Prostate gland (tissue), 2 donors: ENCODE results near the gene HOXD13. TPM values are rescaled to one million over a fixed set of nuclear protein-coding genes. Genes with fewer than 3 reads are reported as not detected.

ENCODE experiments used
- DNase-seq: peaks from one replicate; pipeline ENCODE4 v3.0.0-alpha.2; 2019; ENCODE audit warnings: low spot score
- H3K27ac ChIP-seq, 2 donors: fragments of 200-600 bp; sonication (generic); 2 replicates each; pipeline ENCODE4 v1.5.1; 2017 to 2019
- H3K27me3 ChIP-seq: fragments of 200-600 bp; sonication (generic); replicated peaks from 2 replicates; pipeline ENCODE4 v1.5.1; 2019; ENCODE audit not compliant: insufficient read depth
- H3K36me3 ChIP-seq, 2 donors: fragments of 200-600 bp; sonication (generic); 1 replicate in 1 of 2; 2 replicates in 1 of 2; pipeline versions ENCODE4 v1.5.1 to v1.8.1; 2017 to 2019
- H3K4me1 ChIP-seq: fragments of 200-600 bp; sonication (generic); replicated peaks from 2 replicates; pipeline ENCODE4 v1.5.1; 2019
- H3K4me3 ChIP-seq, 2 donors: fragments of 200-600 bp; sonication (generic); 2 replicates each; pipeline ENCODE4 v1.5.1; 2017 to 2019
- H3K9me3 ChIP-seq: fragments of 200-600 bp; sonication (generic); 2 replicates; pipeline ENCODE4 v1.5.1; 2017
- POLR2A ChIP-seq: fragments of 450-650 bp; IDR thresholded peaks from one replicate; pipeline ENCODE4 v1.6.1; 2016; ENCODE audit warnings: antibody characterized with exemption, mild to moderate bottlenecking
- POLR2AphosphoS5 ChIP-seq: sonication (generic); formaldehyde crosslinking; IDR thresholded peaks from one replicate; pipeline ENCODE4 v1.6.1; 2017; ENCODE audit warnings: antibody characterized with exemption
- WGBS: methylation state at CpG from one replicate; pipeline ENCODE4 v1.1.5; 2018; 5-methylcytosine and 5-hydroxymethylcytosine counted together
- intact Hi-C: fragments of 100-400 bp; cut with DNase I; formaldehyde crosslinking; loops from one replicate; pipeline ENCODE4 v1.14.2; 2022
- total RNA-seq, 2 donors: library from RNA; depleted of rRNA; stranded (reverse); fragments of >200 nt; gene quantifications; one replicate each; pipeline ENCODE4 v1.1.0, GENCODE V29; 2016
- TF ChIP-seq, protein P1 (sequence below), 4 experiments: fragments of 200-600 bp in 2 of 4; fragments of 450-650 bp in 2 of 4; sonication (generic) in 2 of 4; IDR thresholded peaks; 1 replicate in 3 of 4; 2 replicates in 1 of 4; pipeline ENCODE4 v1.5.1; 2016 to 2019; ENCODE audit warnings: antibody characterized with exemption in 4 of 4, mild to moderate bottlenecking in 2 of 4, moderate library complexity in 2 of 4

The HOXD13 gene
- total RNA-seq, 2 donors from 2014 or later, result 10.6 to 11.8 TPM

- 53% methylated on average over 39 of the region's 40 CpGs for WGBS
- peaks cover 10% of the 10 kb centered on the region for H3K27me3 ChIP-seq
- H3K4me1 ChIP-seq, result no peaks in the 10 kb centered on the region
- no peaks in the 10 kb centered on the region for H3K9me3 ChIP-seq
- peak overlapping the region in 1 of 2 donors; percentile 47 for H3K27ac ChIP-seq
- TF ChIP-seq POLR2AphosphoS5, result no peak
- no peak for DNase-seq
- H3K36me3 ChIP-seq, result no peaks in the 10 kb centered on the region
- H3K4me3 ChIP-seq, result no peak overlapping the region
- intact Hi-C loops, result no loop called here
These were observed 24.8 kb downstream of the HOXD13 start for GRCh38 chr2:176117162-176117822.

DNA sequence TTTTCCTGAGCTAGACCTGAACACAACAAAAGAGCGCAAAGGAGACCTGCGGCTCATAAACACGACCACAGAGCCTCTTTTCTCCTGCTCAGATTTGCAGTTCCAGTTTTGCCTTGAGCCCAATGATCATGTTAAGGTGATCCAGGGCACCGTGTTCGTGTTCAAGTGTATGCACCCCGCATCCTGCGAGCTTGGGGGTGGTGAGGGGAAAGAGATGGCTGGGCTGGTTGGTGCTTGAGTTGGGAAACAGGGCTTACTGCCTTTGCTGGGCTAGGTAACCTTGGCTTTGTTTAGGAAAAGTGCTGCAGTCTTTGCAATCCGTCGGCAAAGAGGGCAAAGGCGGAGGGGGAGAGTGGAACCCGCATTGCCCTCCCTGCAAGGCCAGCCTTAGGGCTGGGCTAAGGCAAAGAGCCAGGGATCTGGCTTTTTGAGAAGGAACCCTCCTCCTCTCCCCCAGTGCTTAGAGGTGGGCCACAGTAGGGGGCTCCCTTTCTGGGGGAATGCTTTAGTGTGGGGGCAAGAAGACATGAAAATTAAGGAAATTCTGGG, 25.4 kb downstream of the HOXD13 start:
- intact Hi-C loops, result no loop called here
- peaks cover 6% of the 10 kb centered on the region for H3K27me3 ChIP-seq
- H3K4me1 ChIP-seq, result no peaks in the 10 kb centered on the region
- H3K36me3 ChIP-seq, result no peaks in the 10 kb centered on the region
- no peak for DNase-seq
- 66% methylated on average over 11 of the region's 11 CpGs for WGBS
- H3K27ac ChIP-seq, result peak overlapping the region in 1 of 2 donors; percentile 47
- H3K4me3 ChIP-seq, result no peak overlapping the region
- no peaks in the 10 kb centered on the region for H3K9me3 ChIP-seq
- no peak for TF ChIP-seq POLR2AphosphoS5
- TF ChIP-seq POLR2A, result no peak
- TF ChIP-seq, protein P1, sequence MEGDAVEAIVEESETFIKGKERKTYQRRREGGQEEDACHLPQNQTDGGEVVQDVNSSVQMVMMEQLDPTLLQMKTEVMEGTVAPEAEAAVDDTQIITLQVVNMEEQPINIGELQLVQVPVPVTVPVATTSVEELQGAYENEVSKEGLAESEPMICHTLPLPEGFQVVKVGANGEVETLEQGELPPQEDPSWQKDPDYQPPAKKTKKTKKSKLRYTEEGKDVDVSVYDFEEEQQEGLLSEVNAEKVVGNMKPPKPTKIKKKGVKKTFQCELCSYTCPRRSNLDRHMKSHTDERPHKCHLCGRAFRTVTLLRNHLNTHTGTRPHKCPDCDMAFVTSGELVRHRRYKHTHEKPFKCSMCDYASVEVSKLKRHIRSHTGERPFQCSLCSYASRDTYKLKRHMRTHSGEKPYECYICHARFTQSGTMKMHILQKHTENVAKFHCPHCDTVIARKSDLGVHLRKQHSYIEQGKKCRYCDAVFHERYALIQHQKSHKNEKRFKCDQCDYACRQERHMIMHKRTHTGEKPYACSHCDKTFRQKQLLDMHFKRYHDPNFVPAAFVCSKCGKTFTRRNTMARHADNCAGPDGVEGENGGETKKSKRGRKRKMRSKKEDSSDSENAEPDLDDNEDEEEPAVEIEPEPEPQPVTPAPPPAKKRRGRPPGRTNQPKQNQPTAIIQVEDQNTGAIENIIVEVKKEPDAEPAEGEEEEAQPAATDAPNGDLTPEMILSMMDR (IDR thresholded peaks at IDR 0.05), result no peak

DNA sequence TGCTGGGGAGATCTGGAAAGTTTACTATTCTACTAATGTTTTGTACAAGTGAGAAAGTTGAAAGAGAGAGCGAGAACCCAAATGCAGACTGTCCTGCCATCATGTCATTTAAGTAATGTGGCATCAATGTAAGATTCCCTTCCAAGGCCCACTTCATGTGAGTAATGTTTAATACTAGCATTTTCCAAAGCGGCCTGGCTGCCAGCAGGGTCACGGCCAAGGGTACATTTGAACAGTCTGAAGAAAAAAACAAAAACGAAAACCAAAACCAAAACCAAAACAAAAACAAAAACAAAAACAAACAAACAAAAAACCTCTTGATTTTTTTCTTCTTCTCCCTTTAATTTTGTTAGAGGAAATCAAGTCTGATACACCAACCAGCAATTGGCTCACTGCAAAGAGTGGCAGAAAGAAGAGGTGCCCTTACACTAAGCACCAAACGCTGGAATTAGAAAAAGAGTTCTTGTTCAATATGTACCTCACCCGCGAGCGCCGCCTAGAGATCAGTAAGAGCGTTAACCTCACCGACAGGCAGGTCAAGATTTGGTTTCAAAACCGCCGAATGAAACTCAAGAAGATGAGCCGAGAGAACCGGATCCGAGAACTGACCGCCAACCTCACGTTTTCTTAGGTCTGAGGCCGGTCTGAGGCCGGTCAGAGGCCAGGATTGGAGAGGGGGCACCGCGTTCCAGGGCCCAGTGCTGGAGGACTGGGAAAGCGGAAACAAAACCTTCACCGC, 26.2 kb downstream of the HOXD13 start:
- Histone ChIP-seq H3K4me3 (no peak overlapping the region), H3K27me3 (peaks cover 6% of the 10 kb centered on the region), H3K4me1 (no peaks in the 10 kb centered on the region), H3K36me3 (no peaks in the 10 kb centered on the region), H3K9me3 (no peaks in the 10 kb centered on the region), H3K27ac (no peak overlapping the region)
- 63% methylated on average over 24 of the region's 24 CpGs for WGBS
- intact Hi-C loops, result no loop called here
- DNase-seq, result no peak
- TF ChIP-seq, protein P1 (IDR thresholded peaks at IDR 0.05), result peak in 1 of 4 experiments; percentile 31
- no peak for TF ChIP-seq POLR2AphosphoS5

DNA sequence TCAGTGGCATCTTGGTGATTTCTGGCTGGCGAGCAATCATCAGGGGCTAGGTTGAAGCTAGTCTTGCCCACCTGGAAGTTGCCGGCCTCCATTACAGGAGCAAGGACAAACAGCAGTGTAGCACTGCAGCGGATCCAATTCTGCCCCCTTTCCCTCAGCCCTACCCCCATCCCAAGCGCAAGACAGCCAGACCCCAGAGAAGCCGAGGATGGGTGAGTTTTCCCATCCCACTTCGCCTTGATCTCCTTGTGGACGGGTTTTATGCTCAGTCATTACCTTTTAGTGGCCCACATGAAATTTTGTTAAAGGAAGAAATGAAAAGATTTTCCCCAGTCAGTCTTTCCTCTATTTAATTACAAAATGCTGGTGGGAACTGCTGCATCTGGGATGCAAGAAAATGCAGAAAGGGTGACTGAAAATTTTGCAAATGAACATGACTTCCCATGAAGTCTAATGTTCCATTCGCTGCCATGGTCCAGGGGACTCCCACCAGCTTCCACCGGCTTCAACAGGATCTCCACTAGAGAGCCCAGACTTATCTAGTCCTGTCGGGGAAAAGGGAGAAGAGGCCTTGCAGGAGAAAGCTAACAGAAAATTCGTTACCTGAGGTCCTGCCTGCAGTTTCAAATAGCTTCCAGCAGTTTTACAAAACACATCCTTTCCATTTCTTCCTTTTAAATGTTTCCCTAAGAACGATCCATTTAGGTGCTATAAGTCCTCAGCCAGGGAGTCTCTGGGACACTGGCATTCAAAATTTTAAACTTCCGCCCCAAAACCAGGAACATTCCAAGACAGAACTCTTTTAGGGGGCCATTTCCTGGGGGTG, 28.1 kb downstream of the HOXD13 start:
- no peaks in the 10 kb centered on the region for H3K9me3 ChIP-seq
- DNase-seq, result no peak
- peak overlapping the region in 1 of 2 donors; percentile 36 for H3K27ac ChIP-seq
- 85% methylated on average over 13 of the region's 13 CpGs for WGBS
- H3K4me1 ChIP-seq, result no peaks in the 10 kb centered on the region
- TF ChIP-seq POLR2A (no peak), POLR2AphosphoS5 (no peak)
- TF ChIP-seq, protein P1 (IDR thresholded peaks at IDR 0.05), result no peak
- H3K36me3 ChIP-seq, result no peaks in the 10 kb centered on the region
- intact Hi-C loops, result loop anchor here (5.0 to 10.0 kb wide), 2 partner anchors 517 to 694 kb away; no protein-coding TSS in a partner anchor
- peaks cover 6% of the 10 kb centered on the region for H3K27me3 ChIP-seq
- no peak overlapping the region for H3K4me3 ChIP-seq
